Jurkat, Clone E6-1 (cell line): ENCODE results near the gene ADM5. TPM values are rescaled to one million over a fixed set of nuclear protein-coding genes. Genes with fewer than 3 reads are reported as not detected.

Experiments
- DNase-seq: peaks from one replicate; pipeline ENCODE4 v3.0.0-alpha.2; 2011; ENCODE audit warnings: low read depth, low spot score
- H3K4me3 ChIP-seq: 2 replicates; pipeline ENCODE4 v1.5.1; 2011; ENCODE audit warnings: mild to moderate bottlenecking, low read length, control low read depth, moderate library complexity
- polyA plus RNA-seq: library from polyadenylated mRNA; unstranded; fragments of >200 nt; gene quantifications from one replicate; pipeline ENCODE4 v1.2.1, GENCODE V29; 2012; ENCODE audit warnings: missing spikeins; ENCODE audit not compliant: insufficient read length, insufficient read depth

The ADM5 gene
- 5.7 TPM for polyA plus RNA-seq

GRCh38 chr19:49689133-49690078, at the start of gene ADM5:
Gene ADM5 (plus strand): TSS chr19:49689594. CDS start chr19:49689838, 244 bp downstream.
- H3K4me3 ChIP-seq: no peak within 1 kb of the TSS
- DNase-seq: no peak

- peak; percentile 100 for DNase-seq
- H3K4me3 ChIP-seq: peak within 1 kb of the TSS; percentile 99
Measured at GRCh38 chr19:49640113-49640898, 49.1 kb upstream of the ADM5 start, which contains the start of gene RRAS. Gene RRAS (minus strand): TSS chr19:49640143. CDS start chr19:49640098, 45 bp downstream.

- peak within 1 kb of the TSS; percentile 99 for H3K4me3 ChIP-seq
- peak; percentile 98 for DNase-seq
Measured at GRCh38 chr19:49641688-49642491, 47.5 kb upstream of the ADM5 start, which contains the start of gene SCAF1. Gene SCAF1 (plus strand): TSS chr19:49642209. CDS start chr19:49645027, 2,818 bp downstream.

- DNase-seq: no peak
- peak overlapping the region; percentile 99 for H3K4me3 ChIP-seq
Measured at GRCh38 chr19:49642492-49643035, 46.8 kb upstream of the ADM5 start.

- peak overlapping the region; percentile 99 for H3K4me3 ChIP-seq
Measured at GRCh38 chr19:49643466-49643865, 45.9 kb upstream of the ADM5 start.

GRCh38 chr19:49645592-49645991, 43.8 kb upstream of the ADM5 start:
- DNase-seq: no peak

More at GRCh38 chr19:49643466-49643865, 45.9 kb upstream of the ADM5 start:
- DNase-seq: no peak

GRCh38 chr19:49645995-49646394, 43.4 kb upstream of the ADM5 start:
- no peak for DNase-seq
- H3K4me3 ChIP-seq: no peak overlapping the region

More at GRCh38 chr19:49645592-49645991, 43.8 kb upstream of the ADM5 start:
- H3K4me3 ChIP-seq: no peak overlapping the region

- no peak overlapping the region for H3K4me3 ChIP-seq
- DNase-seq: no peak
Measured at GRCh38 chr19:49646586-49646985, 42.8 kb upstream of the ADM5 start.

- DNase-seq: no peak
- H3K4me3 ChIP-seq: no peak overlapping the region
Measured at GRCh38 chr19:49651029-49651819, 38.2 kb upstream of the ADM5 start.

GRCh38 chr19:49651820-49652550, 37.4 kb upstream of the ADM5 start:
- no peak overlapping the region for H3K4me3 ChIP-seq
- DNase-seq: no peak

- H3K4me3 ChIP-seq: no peak overlapping the region
- DNase-seq: no peak
Measured at GRCh38 chr19:49652551-49653465, 36.6 kb upstream of the ADM5 start.

- no peak overlapping the region for H3K4me3 ChIP-seq
- DNase-seq: no peak
Measured at GRCh38 chr19:49653466-49653806, 36.0 kb upstream of the ADM5 start.

- no peak for DNase-seq
- H3K4me3 ChIP-seq: no peak overlapping the region
Measured at GRCh38 chr19:49654581-49654980, 34.8 kb upstream of the ADM5 start.

GRCh38 chr19:49655570-49656455, 33.6 kb upstream of the ADM5 start:
- no peak overlapping the region for H3K4me3 ChIP-seq
- no peak for DNase-seq

- no peak overlapping the region for H3K4me3 ChIP-seq
- no peak for DNase-seq
Measured at GRCh38 chr19:49656456-49657109, 32.8 kb upstream of the ADM5 start.
